ENCODE data around the gene EPN2. TPM values are rescaled to one million over a fixed set of nuclear protein-coding genes. Genes with fewer than 3 reads are reported as not detected.

The EPN2 gene
- total RNA-seq, 2 experiments from 2014 or later: 3.2 to 4.6 TPM

DNA sequence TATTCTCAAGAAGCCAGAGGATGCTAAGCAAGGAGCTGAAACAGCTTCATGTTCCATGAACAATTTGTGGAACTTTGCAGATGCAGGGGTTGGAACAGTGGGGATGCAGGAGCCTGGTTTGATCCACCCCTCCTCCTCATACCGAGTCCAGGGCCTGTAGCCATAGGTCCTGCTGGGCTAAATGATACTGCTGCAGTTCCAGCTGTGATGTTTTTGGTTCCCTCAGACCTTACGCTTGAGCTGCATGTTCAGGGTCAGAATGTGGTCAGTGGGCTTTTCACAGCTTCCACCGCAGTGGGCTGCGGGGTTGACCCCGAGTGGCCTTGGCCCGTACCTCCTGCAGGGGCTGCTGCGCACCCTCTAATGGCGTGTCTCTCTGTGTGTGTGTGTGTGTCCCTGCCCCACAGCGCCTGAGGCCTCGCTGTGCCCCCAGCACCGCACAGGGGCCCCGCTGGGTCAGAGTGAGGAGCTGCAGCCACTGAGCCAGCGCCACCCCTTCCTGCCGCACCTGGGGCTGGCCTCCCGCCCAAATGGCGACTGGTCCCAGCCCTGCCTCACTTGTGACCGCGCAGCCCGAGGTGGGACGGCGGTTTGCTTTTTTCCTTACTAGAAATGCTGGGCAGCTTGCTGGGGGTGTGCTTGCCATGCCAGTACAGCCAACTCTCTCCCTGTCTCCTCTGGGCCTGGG is 48.2 kb downstream of the EPN2 start:
- CTCF ChIA-PET: interaction anchor here (2.0 kb wide), 1 partner anchor 77 kb away, joined by 6 read pairs; the partner anchor contains the start of gene B9D1
- Mint-ChIP-seq H3K36me3 (ENCODE audit: low read depth) (peaks cover 1% of the 10 kb centered on the region), H3K9me3 (no peaks in the 10 kb centered on the region), H3K27ac (no peak overlapping the region), H3K27me3 (peaks cover 7% of the 10 kb centered on the region), H3K4me3 (no peak overlapping the region), H3K4me1 (ENCODE audit: low read depth) (peaks cover 20% of the 10 kb centered on the region)
- TF ChIP-seq CTCF (IDR thresholded peaks at IDR 0.05): no peak
- no peak for DNase-seq
- POLR2A ChIA-PET: interaction anchor here (1.5 kb wide), 1 partner anchor 14 kb away, joined by 4 read pairs; no protein-coding TSS in a partner anchor
- intact Hi-C loops (cut with micrococcal nuclease): no loop called here
- no peak for ATAC-seq

DNA sequence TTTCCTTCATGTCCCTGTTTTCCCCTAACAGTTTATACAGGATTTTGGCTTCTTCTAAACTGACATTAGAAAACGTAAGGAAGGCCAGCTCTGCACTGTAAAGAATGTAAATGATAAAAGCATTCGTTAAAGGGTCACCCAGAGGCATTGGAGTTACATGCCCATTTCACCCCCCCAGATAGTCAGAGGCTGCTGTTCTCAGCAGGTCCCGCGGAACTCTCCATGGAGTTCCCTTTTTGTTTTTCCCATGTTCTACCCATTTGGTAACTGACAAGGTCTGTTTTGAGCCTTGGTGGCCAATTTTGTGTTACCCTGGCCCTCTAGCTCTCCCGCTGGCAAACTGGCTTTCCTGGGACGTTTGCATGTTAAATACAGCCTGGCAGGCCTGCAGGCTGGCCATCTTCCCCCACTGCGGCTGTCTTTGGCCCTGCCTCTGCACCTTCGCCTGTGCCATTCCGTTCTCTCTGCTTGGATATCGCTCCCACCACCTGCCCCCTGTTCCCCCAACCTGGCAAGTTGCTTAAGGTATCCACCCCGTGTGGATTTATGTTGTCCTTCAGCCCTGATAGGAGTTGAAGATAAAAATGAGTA is 49.7 kb downstream of the EPN2 start:
- Mint-ChIP-seq H3K4me1 (ENCODE audit: low read depth) (peaks cover 20% of the 10 kb centered on the region), H3K36me3 (ENCODE audit: low read depth) (peaks cover 1% of the 10 kb centered on the region), H3K27me3 (peaks cover 7% of the 10 kb centered on the region), H3K9me3 (no peaks in the 10 kb centered on the region), H3K4me3 (no peak overlapping the region), H3K27ac (no peak overlapping the region)
- CTCF ChIA-PET: interaction anchor here (1.0 kb wide), 1 partner anchor 13 kb away, joined by 4 read pairs; no protein-coding TSS in a partner anchor
- intact Hi-C loops (cut with micrococcal nuclease): no loop called here
- DNase-seq (no peak), ATAC-seq (no peak)
- TF ChIP-seq CTCF (IDR thresholded peaks at IDR 0.05): no peak
- POLR2A ChIA-PET: interaction anchor here (1.5 kb wide), 1 partner anchor 15 kb away, joined by 4 read pairs; no protein-coding TSS in a partner anchor

DNA sequence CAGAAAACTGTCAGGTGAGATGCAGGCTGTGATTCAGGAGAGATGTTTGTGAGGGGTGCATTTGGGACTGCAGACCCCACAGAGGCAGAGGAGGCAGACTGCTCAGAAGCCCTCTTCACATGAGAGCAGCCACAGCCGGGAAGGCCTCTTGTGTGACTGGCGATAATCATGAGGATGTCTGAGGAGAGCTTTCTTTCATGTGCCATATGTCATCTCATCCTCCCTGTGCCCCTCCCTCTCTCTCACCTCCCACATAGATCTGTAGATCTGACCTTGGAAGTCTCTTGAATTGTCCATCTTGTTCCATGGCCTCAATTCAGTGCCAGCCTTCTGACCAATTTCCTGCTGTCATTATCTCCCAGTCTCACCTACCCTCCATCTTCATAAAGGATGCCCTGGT is 50.5 kb downstream of the EPN2 start:
- DNase-seq (no peak), ATAC-seq (no peak)
- no peak overlapping the region for H3K4me3 Mint-ChIP-seq
- intact Hi-C loops (cut with micrococcal nuclease): no loop called here
- POLR2A ChIA-PET: no interaction called here
- no peaks in the 10 kb centered on the region for H3K9me3 Mint-ChIP-seq
- H3K4me1 Mint-ChIP-seq (ENCODE audit: low read depth): peaks cover 20% of the 10 kb centered on the region
- no peak for TF ChIP-seq CTCF (IDR thresholded peaks at IDR 0.05)
- CTCF ChIA-PET: interaction anchor here (0.6 kb wide), 1 partner anchor 18 kb away, joined by 3 read pairs; no protein-coding TSS in a partner anchor
- H3K27ac Mint-ChIP-seq: no peak overlapping the region
- peaks cover 1% of the 10 kb centered on the region for H3K36me3 Mint-ChIP-seq (ENCODE audit: low read depth)
- peaks cover 10% of the 10 kb centered on the region for H3K27me3 Mint-ChIP-seq

DNA sequence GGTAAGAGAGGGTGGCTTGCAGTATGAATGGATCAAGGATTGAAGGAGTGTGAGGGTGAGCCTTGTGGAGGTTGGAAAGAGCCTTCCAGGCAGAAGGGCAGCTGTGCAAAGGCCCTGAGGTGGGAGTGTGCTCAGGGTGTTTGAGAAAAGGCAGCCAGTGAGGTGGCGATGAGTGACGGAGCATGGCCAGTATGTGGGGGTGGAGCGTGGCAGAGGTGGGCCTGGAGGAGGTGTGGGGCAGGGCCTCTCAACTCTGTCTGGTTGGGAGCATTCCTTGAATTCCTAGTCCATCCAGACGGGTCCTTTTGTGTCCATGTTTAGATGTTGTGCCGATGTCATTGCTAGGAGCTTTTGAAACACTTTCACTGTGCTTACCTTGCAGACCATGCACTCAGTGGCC is 51.3 kb downstream of the EPN2 start:
- DNase-seq (no peak), ATAC-seq (no peak)
- POLR2A ChIA-PET: no interaction called here
- Mint-ChIP-seq H3K4me1 (ENCODE audit: low read depth) (peaks cover 20% of the 10 kb centered on the region), H3K4me3 (no peak overlapping the region), H3K36me3 (ENCODE audit: low read depth) (peaks cover 1% of the 10 kb centered on the region), H3K27me3 (peaks cover 10% of the 10 kb centered on the region), H3K9me3 (no peaks in the 10 kb centered on the region), H3K27ac (no peak overlapping the region)
- CTCF ChIA-PET: no interaction called here
- TF ChIP-seq CTCF (IDR thresholded peaks at IDR 0.05): no peak
- intact Hi-C loops (cut with micrococcal nuclease): no loop called here

DNA sequence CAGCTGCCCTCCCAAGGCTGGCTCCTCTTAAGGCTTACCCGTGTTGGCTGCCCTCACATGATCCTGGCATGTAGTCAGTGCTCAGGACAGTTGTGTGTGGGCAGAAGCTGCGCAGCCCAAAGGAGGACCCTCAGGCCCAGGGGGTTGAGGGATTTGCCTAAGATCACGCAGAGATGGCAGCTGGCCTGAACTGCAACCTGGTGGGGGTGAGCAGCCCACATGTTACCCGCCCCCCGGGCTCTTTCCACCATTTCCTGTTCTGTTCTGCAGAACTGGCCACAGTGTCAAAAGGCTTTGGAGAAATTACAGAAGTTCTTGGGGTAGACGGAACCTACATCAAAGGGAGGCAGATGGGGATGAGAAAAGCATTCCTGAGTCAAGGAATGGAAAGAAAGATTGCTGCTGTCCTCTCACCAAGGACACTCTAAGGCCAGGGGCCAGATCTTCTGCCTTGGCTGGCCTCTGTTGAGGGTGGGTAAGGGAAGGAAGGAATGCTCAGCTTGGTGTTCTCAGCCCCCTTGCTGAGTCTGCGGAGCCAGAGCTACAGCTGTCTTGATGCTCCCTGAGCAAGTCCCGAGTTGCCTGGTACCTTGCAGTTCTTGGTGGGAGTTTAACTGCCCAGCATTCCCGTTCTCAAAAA is 53.0 kb downstream of the EPN2 start:
- intact Hi-C loops (cut with micrococcal nuclease): no loop called here
- ChIA-PET POLR2A (no interaction called here), CTCF (interaction anchor here (1.2 kb wide), 1 partner anchor 16 kb away, joined by 4 read pairs; no protein-coding TSS in a partner anchor)
- no peak overlapping the region for H3K4me3 Mint-ChIP-seq
- peaks cover 10% of the 10 kb centered on the region for H3K27me3 Mint-ChIP-seq
- ATAC-seq: no peak
- H3K4me1 Mint-ChIP-seq (ENCODE audit: low read depth): peaks cover 4% of the 10 kb centered on the region
- DNase-seq: no peak
- H3K27ac Mint-ChIP-seq: no peak overlapping the region
- H3K9me3 Mint-ChIP-seq: no peaks in the 10 kb centered on the region
- TF ChIP-seq CTCF (IDR thresholded peaks at IDR 0.05): no peak
- H3K36me3 Mint-ChIP-seq (ENCODE audit: low read depth): peaks cover 1% of the 10 kb centered on the region

All from activated CD8-positive, alpha-beta T cell treated with anti-CD3 and anti-CD28 coated beads for 36 hours (primary cell).